Suppressor macrophage treated with lipopolysaccharide for 4 hours (primary cell): ENCODE measurements around the gene AQP9.

ENCODE experiments used
- DNase-seq: peaks from one replicate; pipeline ENCODE4 v3.0.0-alpha.2; 2020

Gene AQP9

GRCh38 chr15:58232281-58233065 lies 94.3 kb downstream of the AQP9 start:
- peak; percentile 52 for DNase-seq

DNA sequence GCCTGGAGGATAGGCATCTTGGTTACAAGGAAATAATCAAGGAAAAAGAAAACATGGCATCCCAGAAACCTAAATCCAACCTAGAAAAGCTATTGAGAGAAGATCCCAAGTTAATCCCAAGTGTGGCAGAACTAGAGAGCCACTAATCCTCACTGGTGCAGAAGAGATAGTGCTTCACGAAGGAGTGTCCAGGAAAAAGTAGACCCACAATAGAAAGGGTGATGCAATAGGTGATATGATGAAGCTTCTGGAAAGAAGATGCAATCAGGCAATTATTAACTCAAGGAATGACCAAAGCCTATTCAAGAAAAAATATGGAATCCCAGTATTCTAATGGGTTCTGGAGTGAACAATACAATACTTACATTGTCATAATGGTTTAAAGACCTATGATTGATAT lies 95.2 kb downstream of the AQP9 start:
- no peak for DNase-seq
